Epithelial cell of umbilical artery (primary cell): ENCODE data around the gene ZNF727. TPM values are rescaled to one million over a fixed set of nuclear protein-coding genes. Genes with fewer than 3 reads are reported as not detected.

ENCODE experiments used
- total RNA-seq: library from RNA; depleted of rRNA; stranded (reverse); fragments of >200 nt; gene quantifications from 2 replicates; pipeline ENCODE4 v1.2.3, GENCODE V29; 2014

ZNF727 gene
- 0.15 TPM in 1 of 2 replicates, not detected in the other for total RNA-seq

GRCh38 chr7:64045301-64046040 lies at the start of gene ZNF727:
Gene ZNF727, plus strand, starts transcription at chr7:64045434. Its CDS starts 188 bp downstream, at chr7:64045622.

GRCh38 chr7:63998549-63998948 lies 46.7 kb upstream of the ZNF727 start, which contains the start of gene ZNF722:
Gene ZNF722, plus strand, starts transcription at chr7:63998849. Its CDS starts 113 bp downstream, at chr7:63998962.

Other genes with a start within 250 kb of the ZNF727 start
- gene ZNF722, start 46.6 kb upstream of the ZNF727 start, total RNA-seq: not detected in 2 replicates
- gene ZNF735, start 161.8 kb downstream of the ZNF727 start, total RNA-seq: not detected in 2 replicates
- not detected in 2 replicates for gene ZNF679, start 183.0 kb downstream of the ZNF727 start, total RNA-seq